M059J (cell line): ENCODE data around the gene RAB20. TPM values are rescaled to one million over a fixed set of nuclear protein-coding genes. Genes with fewer than 3 reads are reported as not detected.

Source experiments
- total RNA-seq: library from RNA; depleted of rRNA; stranded (reverse); fragments of >200 nt; shearing (Covaris generic); gene quantifications from 2 replicates; pipeline ENCODE4 v1.2.3, GENCODE V29; 2014; rRNA removed

Gene RAB20
- total RNA-seq, 1 experiment from 2014 or later, result 9.3 TPM

Other genes starting within 250 kb of the RAB20 start
- gene NAXD, start 53.8 kb upstream of the RAB20 start, total RNA-seq, result 10.2 and 22.2 TPM in 2 replicates
- gene CARS2, start 144.4 kb upstream of the RAB20 start, total RNA-seq, result 25.3 and 28.5 TPM in 2 replicates
- 5.8 and 12.4 TPM in 2 replicates for gene ING1, start 152.0 kb upstream of the RAB20 start, total RNA-seq